Measurements from ENCODE around the gene SPOPL. TPM values are rescaled to one million over a fixed set of nuclear protein-coding genes. Genes with fewer than 3 reads are reported as not detected.
"Not testable (repeated sequence)": the region's sequence is repeated elsewhere in the genome, so short reads cannot be mapped to it uniquely, and the experiment has no call there.

Gene SPOPL
- total RNA-seq, 1 experiment from 2014 or later: 21.8 TPM

DNA sequence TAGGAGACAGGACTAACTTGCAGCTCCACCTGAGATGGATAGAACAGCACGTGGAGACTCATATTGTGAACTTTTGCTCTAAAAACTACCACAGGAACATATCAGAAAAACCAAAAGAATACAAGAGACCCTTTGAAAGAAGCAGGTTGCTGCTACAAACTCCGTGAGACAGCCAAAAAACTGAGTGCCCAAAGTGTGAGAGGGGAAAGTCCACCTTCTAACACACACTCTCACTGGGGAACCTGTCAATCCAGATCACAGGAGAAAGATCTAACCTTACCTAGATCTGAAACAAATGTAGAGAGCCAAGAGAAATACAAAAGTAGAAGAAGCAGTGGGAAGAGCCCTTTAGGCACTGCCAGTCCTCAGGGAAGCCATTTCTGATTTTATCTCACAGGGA, 46.3 kb upstream of the SPOPL start:
- BruUV-seq (replicated peaks): no TSS peak
- ATAC-seq (no peak), DNase-seq (ENCODE audit: low read depth, low spot score) (no peak)
- H3K27me3 ChIP-seq (ENCODE audit: control insufficient read depth, insufficient read depth, low read length): no peaks in the 10 kb centered on the region
- no peaks in the 10 kb centered on the region for H3K9me3 ChIP-seq (ENCODE audit: control insufficient read depth, insufficient read depth, low read depth, low read length)
- H3K27ac ChIP-seq (ENCODE audit: low read length): no peak overlapping the region
- H3K4me1 ChIP-seq (ENCODE audit: control insufficient read depth, insufficient read depth, low read length): no peaks in the 10 kb centered on the region
- intact Hi-C loops (cut with micrococcal nuclease; ENCODE audit: unreplicated experiment) (no loop called here), in situ Hi-C loops (cut with HindIII; ENCODE audit: low pct_unique_long_range_greater_than_20kb, low sequenced_read_pairs) (no loop called here)
- H3K36me3 ChIP-seq (ENCODE audit: control insufficient read depth, insufficient read depth, low read length): no peaks in the 10 kb centered on the region
- no peak overlapping the region for H3K4me3 ChIP-seq (ENCODE audit: low read depth in 2 of 2, low read length in 2 of 2)
- POLR2A ChIA-PET: no interaction called here
- CTCF ChIA-PET: no interaction called here
- TF ChIP-seq REST (IDR thresholded peaks at IDR 0.05; ENCODE audit: insufficient read depth in 1 of 2, low read depth in 2 of 2, low read length in 1 of 2): no peak
- TF ChIP-seq, protein P1, sequence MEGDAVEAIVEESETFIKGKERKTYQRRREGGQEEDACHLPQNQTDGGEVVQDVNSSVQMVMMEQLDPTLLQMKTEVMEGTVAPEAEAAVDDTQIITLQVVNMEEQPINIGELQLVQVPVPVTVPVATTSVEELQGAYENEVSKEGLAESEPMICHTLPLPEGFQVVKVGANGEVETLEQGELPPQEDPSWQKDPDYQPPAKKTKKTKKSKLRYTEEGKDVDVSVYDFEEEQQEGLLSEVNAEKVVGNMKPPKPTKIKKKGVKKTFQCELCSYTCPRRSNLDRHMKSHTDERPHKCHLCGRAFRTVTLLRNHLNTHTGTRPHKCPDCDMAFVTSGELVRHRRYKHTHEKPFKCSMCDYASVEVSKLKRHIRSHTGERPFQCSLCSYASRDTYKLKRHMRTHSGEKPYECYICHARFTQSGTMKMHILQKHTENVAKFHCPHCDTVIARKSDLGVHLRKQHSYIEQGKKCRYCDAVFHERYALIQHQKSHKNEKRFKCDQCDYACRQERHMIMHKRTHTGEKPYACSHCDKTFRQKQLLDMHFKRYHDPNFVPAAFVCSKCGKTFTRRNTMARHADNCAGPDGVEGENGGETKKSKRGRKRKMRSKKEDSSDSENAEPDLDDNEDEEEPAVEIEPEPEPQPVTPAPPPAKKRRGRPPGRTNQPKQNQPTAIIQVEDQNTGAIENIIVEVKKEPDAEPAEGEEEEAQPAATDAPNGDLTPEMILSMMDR (IDR thresholded peaks at IDR 0.05): no peak
- no peak for TF ChIP-seq TCF7L2 (IDR thresholded peaks at IDR 0.05; ENCODE audit: low read depth, low read length)
- no peak for TF ChIP-seq SIN3A (IDR thresholded peaks at IDR 0.05; ENCODE audit: borderline replicate concordance, insufficient read depth, low read depth, low read length)
- no peak for TF ChIP-seq POLR2AphosphoS5 (IDR thresholded peaks at IDR 0.05; ENCODE audit: low read depth, low read length)

- in situ Hi-C loops (cut with HindIII; ENCODE audit: low pct_unique_long_range_greater_than_20kb, low sequenced_read_pairs): no loop called here
- Histone ChIP-seq H3K27me3 (ENCODE audit: control insufficient read depth, insufficient read depth, low read length) (no peaks in the 10 kb centered on the region), H3K4me1 (ENCODE audit: control insufficient read depth, insufficient read depth, low read length) (no peaks in the 10 kb centered on the region), H3K36me3 (ENCODE audit: control insufficient read depth, insufficient read depth, low read length) (no peaks in the 10 kb centered on the region), H3K4me3 (ENCODE audit: low read depth in 2 of 2, low read length in 2 of 2) (no peak overlapping the region), H3K27ac (ENCODE audit: low read length) (no peak overlapping the region), H3K9me3 (ENCODE audit: control insufficient read depth, insufficient read depth, low read depth, low read length) (no peaks in the 10 kb centered on the region)
- ChIA-PET POLR2A (no interaction called here), CTCF (no interaction called here)
- DNase-seq (ENCODE audit: low read depth, low spot score): no peak
- ATAC-seq: no peak
- no peak for TF ChIP-seq SIN3A (IDR thresholded peaks at IDR 0.05; ENCODE audit: borderline replicate concordance, insufficient read depth, low read depth, low read length)
- no peak for TF ChIP-seq POLR2AphosphoS5 (IDR thresholded peaks at IDR 0.05; ENCODE audit: low read depth, low read length)
- TF ChIP-seq TCF7L2 (IDR thresholded peaks at IDR 0.05; ENCODE audit: low read depth, low read length): no peak
- TF ChIP-seq, protein P1 (IDR thresholded peaks at IDR 0.05): no peak
- no peak for TF ChIP-seq REST (IDR thresholded peaks at IDR 0.05; ENCODE audit: insufficient read depth in 1 of 2, low read depth in 2 of 2, low read length in 1 of 2)
- BruUV-seq (replicated peaks): no TSS peak
- intact Hi-C loops (cut with micrococcal nuclease; ENCODE audit: unreplicated experiment): no loop called here
Observed at GRCh38 chr2:138455691-138456090, 45.9 kb upstream of the SPOPL start.

- not testable (repeated sequence) for H3K4me1 ChIP-seq (ENCODE audit: control insufficient read depth, insufficient read depth, low read length)
Observed at GRCh38 chr2:138462689-138463088, 38.9 kb upstream of the SPOPL start.

More at GRCh38 chr2:138462689-138463088, 38.9 kb upstream of the SPOPL start:
- in situ Hi-C loops (cut with HindIII; ENCODE audit: low pct_unique_long_range_greater_than_20kb, low sequenced_read_pairs); intact Hi-C loops (cut with micrococcal nuclease; ENCODE audit: unreplicated experiment); H3K27ac ChIP-seq (ENCODE audit: low read length); BruUV-seq (replicated peaks); CTCF ChIA-PET; ATAC-seq; H3K36me3 ChIP-seq (ENCODE audit: control insufficient read depth, insufficient read depth, low read length); H3K4me3 ChIP-seq (ENCODE audit: low read depth in 2 of 2, low read length in 2 of 2); H3K9me3 ChIP-seq (ENCODE audit: control insufficient read depth, insufficient read depth, low read depth, low read length); POLR2A ChIA-PET; DNase-seq (ENCODE audit: low read depth, low spot score); H3K27me3 ChIP-seq (ENCODE audit: control insufficient read depth, insufficient read depth, low read length): not testable (repeated sequence)

Measured in Panc1 (cell line).